Measurements from ENCODE around the gene PIP4K2C. TPM values are rescaled to one million over a fixed set of nuclear protein-coding genes. Genes with fewer than 3 reads are reported as not detected.
A peak's percentile ranks its signal among the peaks of the same experiment; 100 is the strongest.

PIP4K2C gene
- total and polyA plus RNA-seq, 2 of the 4 experiments (the other 2 are of a cell fraction), result 12.5 to 23.1 TPM

- Histone ChIP-seq H3K9ac (ENCODE audit: low read depth, low read length) (no peak overlapping the region), H2BK5ac (ENCODE audit: low read depth, low read length, poor library complexity, severe bottlenecking) (no peak overlapping the region), H3K23ac (ENCODE audit: low read depth, low read length) (no peak overlapping the region), H3K18ac (ENCODE audit: low read depth, low read length) (no peak overlapping the region), H3K4me1 (ENCODE audit: control insufficient read depth, insufficient read depth, low read length) (peaks cover 4% of the 10 kb centered on the region), H4K8ac (ENCODE audit: low read depth in 2 of 2, low read length in 2 of 2) (no peak overlapping the region), H3K27me3 (ENCODE audit: control insufficient read depth, insufficient read depth, low read length) (no peaks in the 10 kb centered on the region; the same call in 1 of the 2 replicates), H3K14ac (replicated peaks; ENCODE audit: low read depth, low read length) (no peak overlapping the region), H3K9me1 (ENCODE audit: insufficient read depth, low read length) (peaks cover 11% of the 10 kb centered on the region; the same call in 1 of the 2 replicates), H3K27ac (ENCODE audit: insufficient read depth, low read length) (no peak overlapping the region), H4K20me1 (ENCODE audit: insufficient read depth, low read length) (no peaks in the 10 kb centered on the region), H3K4me3 (ENCODE audit: insufficient read depth, low read depth, low read length) (no peak overlapping the region), H3K56ac (ENCODE audit: extremely low read depth, insufficient read depth, low read length) (no peak overlapping the region), H2AFZ (replicated peaks; ENCODE audit: low read length, poor library complexity) (no peak overlapping the region), H3K36me3 (ENCODE audit: control insufficient read depth, insufficient read depth, low read length) (peaks cover 40% of the 10 kb centered on the region), H4K91ac (ENCODE audit: insufficient read depth, low read depth, low read length) (no peak overlapping the region), H2BK20ac (ENCODE audit: low read depth, low read length) (no peak overlapping the region), H2BK120ac (ENCODE audit: low read depth, low read length) (no peak overlapping the region), H4K5ac (ENCODE audit: low read depth, low read length) (no peak overlapping the region), H2BK15ac (ENCODE audit: low read depth, low read length) (no peak overlapping the region), H2AK5ac (ENCODE audit: low read depth, low read length) (no peak overlapping the region; the same call in 1 of the 2 replicates), H3K4ac (ENCODE audit: low read depth, low read length) (no peak overlapping the region), H2AK9ac (replicated peaks; ENCODE audit: low read depth, low read length, poor library complexity) (peak overlapping the region; percentile 26), H3K4me2 (ENCODE audit: low read depth, low read length) (no peak overlapping the region), H3K79me1 (ENCODE audit: low read depth in 1 of 2, low read length in 2 of 2) (peaks cover 0 to 13% of the 10 kb centered on the region in 2 experiments; a peak in 2 of 4 replicates), H3K9me3 (ENCODE audit: control insufficient read depth, insufficient read depth, low read length) (no peaks in the 10 kb centered on the region)
- no TSS peak for BruUV-seq (replicated peaks)
- no peak for TF ChIP-seq CTCF (conservative IDR thresholded peaks at IDR 0.05; ENCODE audit: low read depth, low read length)
- TF ChIP-seq MAZ (IDR thresholded peaks at IDR 0.05; ENCODE audit: borderline replicate concordance, low read depth, low read length), result no peak
- no peak for TF ChIP-seq CHD1 (IDR thresholded peaks at IDR 0.05; ENCODE audit: low read depth, low read length)
- no peak for TF ChIP-seq SMC3 (IDR thresholded peaks at IDR 0.05; ENCODE audit: low read depth, low read length)
- no peak for TF ChIP-seq BHLHE40 (IDR thresholded peaks at IDR 0.05; ENCODE audit: low read depth, low read length)
- no peak for TF ChIP-seq ELK1 (IDR thresholded peaks at IDR 0.05; ENCODE audit: borderline replicate concordance, low read depth, low read length)
- no peak for TF ChIP-seq USF2 (IDR thresholded peaks at IDR 0.05; ENCODE audit: low read depth, low read length)
- TF ChIP-seq MXI1 (IDR thresholded peaks at IDR 0.05; ENCODE audit: borderline replicate concordance, low read depth, low read length), result no peak
- TF ChIP-seq POLR2A (IDR thresholded peaks at IDR 0.05; ENCODE audit: low read depth, low read length), result no peak
- TF ChIP-seq FOS (IDR thresholded peaks at IDR 0.05; ENCODE audit: low read depth, low read length), result no peak
- TF ChIP-seq NFE2L2 (IDR thresholded peaks at IDR 0.05; ENCODE audit: low read depth, low read length), result no peak
- TF ChIP-seq RCOR1 (IDR thresholded peaks at IDR 0.05; ENCODE audit: insufficient replicate concordance, low read length), result no peak
- TF ChIP-seq RFX5 (IDR thresholded peaks at IDR 0.05; ENCODE audit: low read depth, low read length), result no peak
- TF ChIP-seq CEBPB (IDR thresholded peaks at IDR 0.05; ENCODE audit: low read depth, low read length), result no peak
- no peak for TF ChIP-seq RAD21 (IDR thresholded peaks at IDR 0.05; ENCODE audit: low read length)
- TF ChIP-seq MAFK (IDR thresholded peaks at IDR 0.05; ENCODE audit: low read depth, low read length), result no peak
- CTCF ChIA-PET, result no interaction called here
- ATAC-seq (ENCODE audit: low read depth) (no peak), DNase-seq (no peak)
- 80% methylated on average over 1 of the region's 10 CpGs; no CpG with 5 or more reads in 1 of the 2 experiments for WGBS, 2 experiments (ENCODE audit: extremely low coverage in 2 of 2, insufficient read length in 1 of 2)
- in situ Hi-C loops (cut with MboI; ENCODE audit: low sequenced_read_pairs), result no loop called here
- intact Hi-C loops (cut with micrococcal nuclease), result no loop called here
- dilution Hi-C loops (cut with HindIII; ENCODE audit: low sequenced_read_pairs, unreplicated experiment), result no loop called here
- POLR2A ChIA-PET (ENCODE audit: unreplicated experiment), result no interaction called here
Measured at GRCh38 chr12:57612711-57613426, 21.9 kb downstream of the PIP4K2C start.

All from IMR-90 (cell line).